ENCODE results near the gene ALMS1.

Gene ALMS1

DNA sequence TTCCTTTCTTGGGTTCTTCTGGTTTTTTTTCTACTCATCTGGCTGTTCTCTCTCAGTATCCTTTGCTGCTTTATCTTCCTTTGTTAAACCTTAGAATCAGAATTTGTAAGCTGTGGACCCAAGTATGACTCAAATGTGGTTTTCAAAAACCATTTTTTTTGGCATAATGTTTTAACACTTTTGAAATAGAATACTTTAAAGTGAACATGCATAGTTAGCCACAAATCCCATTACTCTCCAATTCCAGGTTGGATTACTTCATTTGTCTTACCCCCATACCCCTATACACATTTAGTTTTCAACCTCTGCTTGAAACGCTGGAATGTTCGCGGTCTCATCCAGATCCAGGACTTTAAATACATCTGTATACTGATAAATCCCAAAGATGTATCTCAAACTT lies 29.1 kb downstream of the ALMS1 start:
- no peak overlapping the region for H3K4me3 ChIP-seq (replicated peaks in 1 of 2; ENCODE audit: low read depth in 2 of 2, low read length in 2 of 2)
- DNase-seq (ENCODE audit: low read depth in 2 of 2), result peak; percentile 33 to 48
- TF ChIP-seq, protein P1, sequence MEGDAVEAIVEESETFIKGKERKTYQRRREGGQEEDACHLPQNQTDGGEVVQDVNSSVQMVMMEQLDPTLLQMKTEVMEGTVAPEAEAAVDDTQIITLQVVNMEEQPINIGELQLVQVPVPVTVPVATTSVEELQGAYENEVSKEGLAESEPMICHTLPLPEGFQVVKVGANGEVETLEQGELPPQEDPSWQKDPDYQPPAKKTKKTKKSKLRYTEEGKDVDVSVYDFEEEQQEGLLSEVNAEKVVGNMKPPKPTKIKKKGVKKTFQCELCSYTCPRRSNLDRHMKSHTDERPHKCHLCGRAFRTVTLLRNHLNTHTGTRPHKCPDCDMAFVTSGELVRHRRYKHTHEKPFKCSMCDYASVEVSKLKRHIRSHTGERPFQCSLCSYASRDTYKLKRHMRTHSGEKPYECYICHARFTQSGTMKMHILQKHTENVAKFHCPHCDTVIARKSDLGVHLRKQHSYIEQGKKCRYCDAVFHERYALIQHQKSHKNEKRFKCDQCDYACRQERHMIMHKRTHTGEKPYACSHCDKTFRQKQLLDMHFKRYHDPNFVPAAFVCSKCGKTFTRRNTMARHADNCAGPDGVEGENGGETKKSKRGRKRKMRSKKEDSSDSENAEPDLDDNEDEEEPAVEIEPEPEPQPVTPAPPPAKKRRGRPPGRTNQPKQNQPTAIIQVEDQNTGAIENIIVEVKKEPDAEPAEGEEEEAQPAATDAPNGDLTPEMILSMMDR (IDR thresholded peaks at IDR 0.05; ENCODE audit: low read depth, low read length), result no peak

DNA sequence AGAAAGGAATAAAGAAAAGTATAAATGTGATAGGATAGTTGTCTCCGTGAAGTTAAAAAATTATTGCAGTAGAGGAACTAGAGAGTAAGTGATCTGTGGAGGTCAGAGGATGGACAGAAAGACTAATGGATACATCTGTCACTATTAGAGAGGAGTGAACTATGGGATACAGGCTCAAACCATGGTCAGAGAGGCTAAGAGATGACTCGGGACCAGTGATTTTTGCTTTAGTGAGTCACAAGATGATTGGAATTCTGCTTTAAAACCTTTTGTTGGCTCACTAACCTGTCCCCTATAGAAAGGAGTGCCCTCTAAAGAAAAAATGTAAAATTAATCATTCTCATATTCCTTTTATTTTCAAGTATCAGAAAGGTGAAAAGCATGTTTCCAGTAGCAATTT lies 30.3 kb downstream of the ALMS1 start:
- TF ChIP-seq, protein P1 (IDR thresholded peaks at IDR 0.05; ENCODE audit: low read depth, low read length), result no peak
- no peak overlapping the region for H3K4me3 ChIP-seq (replicated peaks in 1 of 2; ENCODE audit: low read depth in 2 of 2, low read length in 2 of 2)
- DNase-seq (ENCODE audit: low read depth in 2 of 2), result peak in 1 of 2 donors; percentile 15

DNA sequence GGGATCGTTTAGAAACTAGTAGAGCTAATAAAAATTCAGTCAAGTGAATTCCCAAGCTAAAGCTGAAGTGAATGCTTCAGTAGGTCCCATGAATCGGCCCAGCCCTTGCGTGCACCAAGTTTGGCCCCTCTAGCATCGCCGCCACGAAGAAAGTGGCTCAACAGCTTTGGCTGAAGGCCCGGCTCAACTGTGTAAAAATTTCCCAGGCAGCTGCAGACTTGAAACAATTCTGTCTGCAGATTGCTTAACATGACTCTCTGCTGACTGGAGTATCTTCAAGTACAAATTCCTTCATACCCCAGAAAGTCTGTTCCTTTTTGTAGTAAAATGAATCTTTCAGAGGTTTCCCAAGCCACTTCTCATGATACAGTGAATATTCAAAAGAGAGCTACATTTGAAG lies 32.7 kb downstream of the ALMS1 start:
- peak; percentile 92 to 94 for DNase-seq (ENCODE audit: low read depth in 2 of 2)
- TF ChIP-seq, protein P1 (IDR thresholded peaks at IDR 0.05; ENCODE audit: low read depth, low read length), result no peak
- no peak overlapping the region for H3K4me3 ChIP-seq (replicated peaks in 1 of 2; ENCODE audit: low read depth in 2 of 2, low read length in 2 of 2)

DNA sequence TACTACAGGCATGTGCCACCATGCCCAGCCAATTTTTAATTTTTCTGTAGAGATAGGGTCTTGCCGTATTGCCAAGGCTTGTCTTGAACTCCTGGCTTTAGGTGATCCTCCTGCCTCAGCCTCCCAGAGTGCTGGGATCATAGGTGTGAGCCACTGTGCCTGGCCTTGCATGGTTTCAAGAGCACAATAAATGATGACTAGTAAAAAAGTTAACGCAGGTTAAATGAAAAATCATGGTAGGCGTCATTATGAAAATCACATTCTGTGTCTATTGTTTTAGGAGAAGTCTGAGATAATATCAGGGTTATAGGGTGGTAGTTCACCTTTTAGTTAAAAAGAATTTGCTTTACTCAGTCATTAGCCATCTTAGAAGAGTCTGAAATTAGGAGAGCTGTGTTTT lies 38.3 kb downstream of the ALMS1 start:
- no peak overlapping the region for H3K4me3 ChIP-seq (replicated peaks in 1 of 2; ENCODE audit: low read depth in 2 of 2, low read length in 2 of 2)
- TF ChIP-seq, protein P1 (IDR thresholded peaks at IDR 0.05; ENCODE audit: low read depth, low read length), result no peak
- DNase-seq (ENCODE audit: low read depth in 2 of 2), result no peak

DNA sequence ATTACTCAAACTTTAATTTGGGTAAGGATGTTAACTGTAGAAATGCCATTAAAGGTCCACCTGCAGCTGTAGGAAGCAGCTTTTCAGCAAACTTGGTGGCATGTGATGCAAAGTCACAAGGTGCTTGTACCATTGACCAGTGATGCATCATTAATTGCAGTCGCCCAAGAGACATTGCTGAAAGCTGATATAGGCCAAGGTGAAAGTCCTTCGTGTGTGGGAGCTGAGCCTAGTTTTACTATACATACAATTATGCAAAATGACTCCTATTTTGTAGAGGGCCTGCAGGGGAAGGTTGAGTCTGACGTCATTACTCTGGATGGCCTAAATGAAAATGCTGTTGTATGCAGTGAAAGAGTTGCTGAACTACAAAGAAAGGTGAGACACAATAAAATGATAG lies 40.5 kb downstream of the ALMS1 start:
- TF ChIP-seq, protein P1 (IDR thresholded peaks at IDR 0.05; ENCODE audit: low read depth, low read length), result no peak
- DNase-seq (ENCODE audit: low read depth in 2 of 2), result no peak
- no peak overlapping the region for H3K4me3 ChIP-seq (replicated peaks in 1 of 2; ENCODE audit: low read depth in 2 of 2, low read length in 2 of 2)

DNA sequence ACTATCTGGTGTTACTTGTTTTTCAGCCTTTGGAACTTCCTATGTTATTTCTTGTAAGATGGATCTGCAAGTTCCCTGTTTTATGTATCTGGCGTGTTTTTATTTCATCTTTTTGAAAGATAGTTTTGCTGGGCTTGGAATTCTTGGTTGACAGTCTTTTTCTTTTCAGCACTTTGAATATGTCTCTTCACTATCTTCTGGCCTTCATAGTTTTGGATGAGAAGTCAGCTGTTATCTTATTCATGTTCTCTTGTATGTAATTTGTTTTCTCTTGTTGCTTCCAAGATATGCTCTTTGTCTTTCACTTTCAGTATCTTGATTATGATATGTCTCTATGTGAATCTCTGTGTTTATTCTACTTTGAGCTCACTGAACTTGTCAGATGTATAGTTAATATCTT lies 50.4 kb downstream of the ALMS1 start:
- TF ChIP-seq, protein P1 (IDR thresholded peaks at IDR 0.05; ENCODE audit: low read depth, low read length), result no peak
- no peak overlapping the region for H3K4me3 ChIP-seq (replicated peaks in 1 of 2; ENCODE audit: low read depth in 2 of 2, low read length in 2 of 2)
- DNase-seq (ENCODE audit: low read depth in 2 of 2), result no peak

DNA sequence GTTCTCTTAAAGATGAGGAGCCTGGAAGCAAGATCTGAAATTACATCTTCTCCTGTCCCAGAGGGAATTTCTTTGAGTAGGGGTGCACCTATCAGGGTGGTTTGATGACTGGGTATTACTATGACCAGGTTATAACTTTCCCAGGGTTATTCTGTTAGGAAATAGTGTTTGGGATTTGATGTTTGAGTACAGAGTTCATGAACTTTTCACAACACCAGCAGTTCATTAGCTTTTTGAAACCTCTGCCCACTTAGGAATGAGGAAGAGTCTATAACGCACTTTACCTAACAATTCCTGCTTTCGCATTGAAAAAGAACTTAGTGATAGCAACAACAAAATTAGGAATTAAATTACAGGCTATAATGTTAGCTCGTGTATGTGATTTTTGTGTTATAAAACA lies 58.6 kb downstream of the ALMS1 start:
- no peak overlapping the region for H3K4me3 ChIP-seq (replicated peaks in 1 of 2; ENCODE audit: low read depth in 2 of 2, low read length in 2 of 2)
- TF ChIP-seq, protein P1 (IDR thresholded peaks at IDR 0.05; ENCODE audit: low read depth, low read length), result no peak
- DNase-seq (ENCODE audit: low read depth in 2 of 2), result no peak

All from cardiac fibroblast (primary cell).